ENCODE results near the gene TMEM44. TPM values are rescaled to one million over a fixed set of nuclear protein-coding genes. Genes with fewer than 3 reads are reported as not detected.

Gene TMEM44
- polyA plus RNA-seq, 1 donor (not counting 4 experiments of a cell fraction or from before 2014, with no cell fraction given): 13.3 TPM

DNA sequence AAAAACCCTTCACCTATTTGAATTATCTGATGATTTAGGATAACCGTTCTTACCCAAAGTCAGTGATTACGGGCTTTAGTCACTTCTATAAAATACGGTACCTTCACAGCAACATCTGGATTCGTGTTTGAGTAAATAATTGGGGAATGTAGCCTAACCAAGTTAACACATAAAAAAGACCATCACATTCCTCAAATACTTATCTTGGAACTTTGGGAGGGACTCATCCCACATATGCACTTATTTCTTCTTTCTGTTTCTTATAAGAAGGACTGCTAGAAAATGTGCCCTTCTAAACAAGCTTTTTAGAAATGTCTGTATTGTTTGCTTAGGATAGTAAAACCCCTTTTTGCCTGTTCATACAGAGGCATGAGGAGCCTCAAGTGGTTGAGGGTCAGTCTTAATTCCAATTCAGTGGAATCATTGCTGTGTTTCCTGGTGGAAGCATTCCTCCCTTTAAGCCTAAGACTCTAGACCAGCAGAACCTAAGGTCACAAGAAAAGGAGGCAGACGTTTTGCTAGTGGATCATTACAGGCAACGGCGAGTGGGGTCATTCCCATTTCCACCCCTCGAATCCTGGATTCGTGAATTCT lies 67.5 kb downstream of the TMEM44 start:
- Histone ChIP-seq H3K27me3 (ENCODE audit: control insufficient read depth, extremely low read depth, insufficient read depth, low read length) (no peaks in the 10 kb centered on the region), H3K9me1 (ENCODE audit: control insufficient read depth, extremely low read depth, insufficient read depth, low read length) (no peaks in the 10 kb centered on the region), H3K4me3 (ENCODE audit: control insufficient read depth in 2 of 3, extremely low read depth in 1 of 3, insufficient read depth in 2 of 3, low read depth in 1 of 3, low read length in 3 of 3) (no peak overlapping the region), H3K4me2 (ENCODE audit: control insufficient read depth, extremely low read depth, insufficient read depth, low read depth, low read length) (no peak overlapping the region), H3K4me1 (ENCODE audit: control insufficient read depth, extremely low read depth, insufficient read depth, low read length) (peaks cover 5% of the 10 kb centered on the region), H3K27ac (ENCODE audit: control insufficient read depth, insufficient read depth, low read length) (no peak overlapping the region), H3K36me3 (ENCODE audit: control insufficient read depth in 2 of 2, extremely low read depth in 1 of 2, insufficient read depth in 2 of 2, low read length in 2 of 2) (no peaks in the 10 kb centered on the region), H3K9me3 (ENCODE audit: control insufficient read depth, low read depth, low read length) (no peaks in the 10 kb centered on the region), H2AFZ (ENCODE audit: control insufficient read depth, low read length) (no peak overlapping the region), H3K79me2 (ENCODE audit: control insufficient read depth, insufficient read depth, low read length) (no peaks in the 10 kb centered on the region), H4K20me1 (ENCODE audit: control insufficient read depth, extremely low read depth, insufficient read depth, low read length) (no peaks in the 10 kb centered on the region), H3K9ac (ENCODE audit: control insufficient read depth, extremely low read depth, insufficient read depth, low read length) (no peak overlapping the region)
- FAIRE-seq (no peak), DNase-seq (ENCODE audit: low read depth, low spot score) (no peak)
- dilution Hi-C loops (cut with MboI; ENCODE audit: extremely low pct_ligation_motif_present, low sequenced_read_pairs): no loop called here
- TF ChIP-seq, protein P1, sequence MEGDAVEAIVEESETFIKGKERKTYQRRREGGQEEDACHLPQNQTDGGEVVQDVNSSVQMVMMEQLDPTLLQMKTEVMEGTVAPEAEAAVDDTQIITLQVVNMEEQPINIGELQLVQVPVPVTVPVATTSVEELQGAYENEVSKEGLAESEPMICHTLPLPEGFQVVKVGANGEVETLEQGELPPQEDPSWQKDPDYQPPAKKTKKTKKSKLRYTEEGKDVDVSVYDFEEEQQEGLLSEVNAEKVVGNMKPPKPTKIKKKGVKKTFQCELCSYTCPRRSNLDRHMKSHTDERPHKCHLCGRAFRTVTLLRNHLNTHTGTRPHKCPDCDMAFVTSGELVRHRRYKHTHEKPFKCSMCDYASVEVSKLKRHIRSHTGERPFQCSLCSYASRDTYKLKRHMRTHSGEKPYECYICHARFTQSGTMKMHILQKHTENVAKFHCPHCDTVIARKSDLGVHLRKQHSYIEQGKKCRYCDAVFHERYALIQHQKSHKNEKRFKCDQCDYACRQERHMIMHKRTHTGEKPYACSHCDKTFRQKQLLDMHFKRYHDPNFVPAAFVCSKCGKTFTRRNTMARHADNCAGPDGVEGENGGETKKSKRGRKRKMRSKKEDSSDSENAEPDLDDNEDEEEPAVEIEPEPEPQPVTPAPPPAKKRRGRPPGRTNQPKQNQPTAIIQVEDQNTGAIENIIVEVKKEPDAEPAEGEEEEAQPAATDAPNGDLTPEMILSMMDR (optimal IDR thresholded peaks at IDR 0.05 in 1 of 3, IDR thresholded peaks at IDR 0.05 in 1 of 3, conservative IDR thresholded peaks at IDR 0.05 in 1 of 3; ENCODE audit: extremely low read depth in 1 of 3, insufficient read depth in 2 of 3, low read length in 3 of 3): no peak
- no peak for TF ChIP-seq EZH2 (IDR thresholded peaks at IDR 0.05; ENCODE audit: low read length)

DNA sequence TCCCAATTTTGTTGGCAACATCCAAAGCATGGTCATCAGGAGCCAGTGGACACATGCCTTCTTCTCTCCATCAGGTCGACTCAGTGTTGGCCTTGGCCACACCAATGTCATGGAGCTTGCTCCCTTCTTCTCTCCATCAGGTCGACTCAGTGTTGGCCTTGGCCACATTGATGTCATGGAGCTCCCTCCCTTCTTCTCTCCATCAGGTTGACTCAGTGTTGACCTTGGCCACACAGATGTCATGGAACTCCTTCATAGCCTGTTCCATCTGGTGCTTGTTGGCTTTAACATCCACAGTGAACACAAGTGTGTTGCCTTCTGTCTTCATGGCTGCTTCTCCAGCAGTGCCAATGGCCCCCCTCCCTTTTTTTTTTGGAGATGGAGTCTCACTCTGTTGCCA lies 70.2 kb downstream of the TMEM44 start:
- no peak overlapping the region for H3K4me3 ChIP-seq (ENCODE audit: control insufficient read depth in 2 of 3, extremely low read depth in 1 of 3, insufficient read depth in 2 of 3, low read depth in 1 of 3, low read length in 3 of 3)

More for the DNA sequence above, 70.2 kb downstream of the TMEM44 start:
- Histone ChIP-seq H3K27me3 (ENCODE audit: control insufficient read depth, extremely low read depth, insufficient read depth, low read length) (no peaks in the 10 kb centered on the region), H3K36me3 (ENCODE audit: control insufficient read depth in 2 of 2, extremely low read depth in 1 of 2, insufficient read depth in 2 of 2, low read length in 2 of 2) (no peaks in the 10 kb centered on the region), H3K4me2 (ENCODE audit: control insufficient read depth, extremely low read depth, insufficient read depth, low read depth, low read length) (no peak overlapping the region), H3K27ac (ENCODE audit: control insufficient read depth, insufficient read depth, low read length) (no peak overlapping the region), H3K79me2 (ENCODE audit: control insufficient read depth, insufficient read depth, low read length) (no peaks in the 10 kb centered on the region), H3K9ac (ENCODE audit: control insufficient read depth, extremely low read depth, insufficient read depth, low read length) (no peak overlapping the region), H4K20me1 (ENCODE audit: control insufficient read depth, extremely low read depth, insufficient read depth, low read length) (no peaks in the 10 kb centered on the region), H3K4me1 (ENCODE audit: control insufficient read depth, extremely low read depth, insufficient read depth, low read length) (peaks cover 5% of the 10 kb centered on the region), H3K9me1 (ENCODE audit: control insufficient read depth, extremely low read depth, insufficient read depth, low read length) (no peaks in the 10 kb centered on the region), H3K9me3 (ENCODE audit: control insufficient read depth, low read depth, low read length) (no peaks in the 10 kb centered on the region), H2AFZ (ENCODE audit: control insufficient read depth, low read length) (no peak overlapping the region)
- dilution Hi-C loops (cut with MboI; ENCODE audit: extremely low pct_ligation_motif_present, low sequenced_read_pairs): no loop called here
- FAIRE-seq (no peak), DNase-seq (ENCODE audit: low read depth, low spot score) (no peak)
- no peak for TF ChIP-seq EZH2 (IDR thresholded peaks at IDR 0.05; ENCODE audit: low read length)
- TF ChIP-seq, protein P1 (optimal IDR thresholded peaks at IDR 0.05 in 1 of 3, IDR thresholded peaks at IDR 0.05 in 1 of 3, conservative IDR thresholded peaks at IDR 0.05 in 1 of 3; ENCODE audit: extremely low read depth in 1 of 3, insufficient read depth in 2 of 3, low read length in 3 of 3): no peak
